ENCODE results near the gene STH.
A peak's percentile ranks its signal among the peaks of the same experiment; 100 is the strongest.

Gene STH

GRCh38 chr17:46028981-46029565 lies 30.0 kb downstream of the STH start:
- no peak for DNase-seq

- DNase-seq: no peak
These were observed 30.6 kb downstream of the STH start for GRCh38 chr17:46029627-46030026.

- DNase-seq: no peak
These were observed 31.7 kb downstream of the STH start for GRCh38 chr17:46030752-46031151.

GRCh38 chr17:46031440-46031839 lies 32.4 kb downstream of the STH start:
- no peak for DNase-seq

GRCh38 chr17:46031920-46032319 lies 32.9 kb downstream of the STH start:
- no peak for DNase-seq

GRCh38 chr17:46032909-46033308 lies 33.9 kb downstream of the STH start:
- DNase-seq: no peak

GRCh38 chr17:46033392-46033791 lies 34.3 kb downstream of the STH start:
- DNase-seq: no peak

GRCh38 chr17:46035112-46035818 lies 36.2 kb downstream of the STH start:
- no peak for DNase-seq

GRCh38 chr17:46036491-46036890 lies 37.4 kb downstream of the STH start:
- DNase-seq: no peak

- no peak for DNase-seq
These were observed 38.7 kb downstream of the STH start for GRCh38 chr17:46037722-46038255.

GRCh38 chr17:46038414-46038813 lies 39.4 kb downstream of the STH start:
- no peak for DNase-seq

GRCh38 chr17:46038937-46039336 lies 39.9 kb downstream of the STH start:
- DNase-seq: no peak

- DNase-seq: no peak
These were observed 40.6 kb downstream of the STH start for GRCh38 chr17:46039592-46040186.

- no peak for DNase-seq
These were observed 43.2 kb downstream of the STH start for GRCh38 chr17:46042246-46042645.

- no peak for DNase-seq
These were observed 43.9 kb downstream of the STH start for GRCh38 chr17:46042925-46043324.

- no peak for DNase-seq
These were observed 44.6 kb downstream of the STH start for GRCh38 chr17:46043606-46044005.

GRCh38 chr17:46044286-46044928 lies 45.4 kb downstream of the STH start:
- DNase-seq: peak; percentile 37

- no peak for DNase-seq
These were observed 45.9 kb downstream of the STH start for GRCh38 chr17:46044989-46045388.

- DNase-seq: no peak
These were observed 46.6 kb downstream of the STH start for GRCh38 chr17:46045639-46046038.

- DNase-seq: no peak
These were observed 47.9 kb downstream of the STH start for GRCh38 chr17:46046957-46047356.

- no peak for DNase-seq
These were observed 48.3 kb downstream of the STH start for GRCh38 chr17:46047398-46047797.

- DNase-seq: no peak
These were observed 48.8 kb downstream of the STH start for GRCh38 chr17:46047856-46048255.
